A673 (cell line): ENCODE data around the gene INVS. TPM values are rescaled to one million over a fixed set of nuclear protein-coding genes. Genes with fewer than 3 reads are reported as not detected.

Experiments used
- BruUV-seq: library from RNA; stranded (reverse); fragments of 400-500 nt; replicated peaks from 2 replicates; lab custom pipeline; 2021; lab: Mats Ljungman, UMichigan
- CTCF ChIA-PET: fragments of 300-600 bp; sonication (Branson Sonifier 250); formaldehyde crosslinking; loops from one replicate; lab custom pipeline; 2022; ENCODE audit warnings: antibody characterized with exemption; lab: Charles Lee
- POLR2A ChIA-PET: fragments of 300-600 bp; sonication (Branson Sonifier 250); formaldehyde crosslinking; loops from one replicate; lab custom pipeline; 2022; ENCODE audit warnings: antibody characterized with exemption; ENCODE audit not compliant: low non-redundant PET; lab: Charles Lee
- DNase-seq: peaks from one replicate; pipeline ENCODE4 v3.0.0-alpha.2; 2015; ENCODE audit warnings: low spot score
- H3K27ac ChIP-seq: fragments of 200-600 bp; sonication (generic); 2 replicates; pipeline ENCODE4 v1.5.1; 2016; ENCODE audit warnings: mixed run types, low read depth, mild to moderate bottlenecking, mixed read lengths, antibody characterized with exemption, low read length; ENCODE audit not compliant: poor library complexity, severe bottlenecking
- H3K27me3 ChIP-seq: fragments of 200-600 bp; sonication (generic); replicated peaks from 2 replicates; pipeline ENCODE4 v1.6.1; 2017; ENCODE audit warnings: mixed run types, low read depth, mild to moderate bottlenecking, mixed read lengths, antibody characterized with exemption, low read length; ENCODE audit not compliant: insufficient read depth, poor library complexity
- H3K36me3 ChIP-seq: fragments of 200-600 bp; sonication (generic); 2 replicates; pipeline ENCODE4 v1.6.1; 2016; ENCODE audit warnings: mixed run types, mild to moderate bottlenecking, mixed read lengths, antibody characterized with exemption, low read length; ENCODE audit not compliant: insufficient read depth, poor library complexity, severe bottlenecking
- H3K4me1 ChIP-seq: fragments of 200-600 bp; sonication (generic); 2 replicates; pipeline ENCODE4 v1.6.1; 2017; ENCODE audit warnings: mixed run types, mild to moderate bottlenecking, mixed read lengths, antibody characterized with exemption, low read length; ENCODE audit not compliant: insufficient read depth, poor library complexity, severe bottlenecking
- H3K4me3 ChIP-seq: fragments of 200-600 bp; sonication (generic); 2 replicates; pipeline ENCODE4 v1.5.1; 2016; ENCODE audit warnings: low read depth, mixed run types, mild to moderate bottlenecking, mixed read lengths, low read length; ENCODE audit not compliant: poor library complexity, severe bottlenecking
- H3K9me3 ChIP-seq: fragments of 200-600 bp; sonication (generic); 2 replicates; pipeline ENCODE4 v1.6.1; 2016; ENCODE audit warnings: mixed run types, low read depth, mild to moderate bottlenecking, mixed read lengths, antibody characterized with exemption, low read length; ENCODE audit not compliant: poor library complexity, severe bottlenecking
- CTCF ChIP-seq: fragments of 300-800, 200-600 bp; sonication (generic); conservative IDR thresholded peaks from 2 replicates; pipeline ENCODE4 v1.5.1; 2017; ENCODE audit warnings: low read depth, mild to moderate bottlenecking, antibody characterized with exemption, low read length, moderate library complexity, mixed read lengths
- EZH2 ChIP-seq: fragments of 200-600 bp; sonication (generic); IDR thresholded peaks from 2 replicates; pipeline ENCODE4 v1.6.1; 2017; ENCODE audit warnings: borderline replicate concordance, low read depth, mild to moderate bottlenecking, mixed read lengths, antibody characterized with exemption, low read length; ENCODE audit not compliant: poor library complexity, severe bottlenecking
- intact Hi-C: fragments of 100-400 bp; cut with micrococcal nuclease; formaldehyde crosslinking; loops from one replicate; pipeline ENCODE4 v1.10.0; 2022; ENCODE audit not compliant: unreplicated experiment
- total RNA-seq: library from RNA; stranded (reverse); gene quantifications from 2 replicates; pipeline ENCODE4 v1.2.3, GENCODE V29; 2021

The INVS gene
- total RNA-seq, 1 experiment from 2014 or later: 23.3 TPM

DNA sequence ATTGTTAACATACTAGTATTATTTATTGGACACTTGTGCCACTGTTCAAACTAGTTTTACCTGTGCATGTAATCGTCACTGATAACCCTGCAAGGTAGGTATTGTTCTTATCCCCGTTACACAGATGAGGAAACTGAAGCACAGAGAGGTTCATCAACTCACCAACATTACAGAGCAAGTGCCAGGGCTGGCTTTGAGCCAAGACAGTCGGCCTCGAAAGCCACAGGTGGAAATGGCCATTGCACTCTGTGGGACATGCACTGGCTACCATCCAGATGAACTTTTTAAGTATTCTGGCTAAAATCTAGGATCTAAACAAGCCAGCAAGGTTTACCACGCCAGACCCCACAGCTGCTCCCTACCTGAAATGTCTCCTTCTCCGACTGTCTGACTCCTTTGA, 195.8 kb downstream of the INVS start:
- H3K27me3 ChIP-seq: no peaks in the 10 kb centered on the region
- intact Hi-C loops: no loop called here
- ChIA-PET POLR2A (no interaction called here), CTCF (no interaction called here)
- H3K27ac ChIP-seq: no peak overlapping the region
- H3K9me3 ChIP-seq: no peaks in the 10 kb centered on the region
- no peaks in the 10 kb centered on the region for H3K4me1 ChIP-seq
- no peak for TF ChIP-seq CTCF
- TF ChIP-seq EZH2: no peak
- H3K36me3 ChIP-seq: peaks cover 44% of the 10 kb centered on the region
- BruUV-seq: no TSS peak
- DNase-seq: no peak
- H3K4me3 ChIP-seq: no peak overlapping the region

DNA sequence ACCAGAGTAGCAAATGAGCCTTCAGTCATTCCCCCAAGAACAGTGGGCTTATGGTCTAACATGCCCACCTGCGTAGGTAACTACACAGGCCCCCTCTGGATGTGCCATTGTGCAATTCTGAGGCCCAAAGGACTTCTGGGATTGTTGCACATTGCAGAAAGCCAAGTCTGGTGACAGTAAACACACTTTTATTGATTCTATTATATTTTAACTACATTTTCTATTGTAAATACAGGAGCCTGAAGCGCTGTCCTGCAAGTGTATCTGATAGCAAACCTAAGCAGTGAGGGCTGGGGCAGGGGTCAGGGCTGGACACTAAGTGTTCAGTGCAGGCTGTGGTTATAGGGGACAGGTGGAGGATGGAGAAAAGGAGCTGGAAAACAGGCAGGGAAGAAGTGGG, 196.2 kb downstream of the INVS start:
- no peaks in the 10 kb centered on the region for H3K27me3 ChIP-seq
- no peak overlapping the region for H3K4me3 ChIP-seq
- H3K36me3 ChIP-seq: peaks cover 48% of the 10 kb centered on the region
- no peak for DNase-seq
- intact Hi-C loops: no loop called here
- no peaks in the 10 kb centered on the region for H3K4me1 ChIP-seq
- H3K9me3 ChIP-seq: no peaks in the 10 kb centered on the region
- TF ChIP-seq EZH2: no peak
- no peak for TF ChIP-seq CTCF
- POLR2A ChIA-PET: interaction anchor here (0.6 kb wide), 1 partner anchor 426 kb away, joined by 3 read pairs; no protein-coding TSS in a partner anchor
- no peak overlapping the region for H3K27ac ChIP-seq
- CTCF ChIA-PET: no interaction called here
- BruUV-seq: no TSS peak

DNA sequence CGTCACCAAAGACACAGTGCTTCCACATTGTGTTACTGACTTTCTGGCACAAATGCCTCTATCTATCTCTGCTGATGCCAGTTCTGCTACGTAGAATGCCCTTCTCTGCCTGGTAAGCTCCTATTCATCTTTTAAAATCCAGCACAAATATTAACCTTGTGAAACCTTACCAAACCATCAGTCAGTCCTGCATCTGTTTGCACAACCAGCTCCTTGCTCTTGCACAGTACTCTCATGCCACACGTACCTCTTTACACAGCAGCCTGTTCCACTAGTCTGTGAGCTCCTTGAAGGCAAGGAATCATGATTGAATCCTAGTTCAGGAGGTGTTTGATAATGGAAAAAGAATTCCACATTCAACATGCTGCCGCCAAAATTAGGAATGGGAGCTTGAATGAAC, 197.4 kb downstream of the INVS start:
- no peak for TF ChIP-seq CTCF
- no peak for TF ChIP-seq EZH2
- Histone ChIP-seq H3K4me3 (no peak overlapping the region), H3K4me1 (no peaks in the 10 kb centered on the region), H3K36me3 (peaks cover 57% of the 10 kb centered on the region), H3K27me3 (no peaks in the 10 kb centered on the region), H3K27ac (no peak overlapping the region), H3K9me3 (no peaks in the 10 kb centered on the region)
- BruUV-seq: no TSS peak
- no peak for DNase-seq
- intact Hi-C loops: no loop called here
- ChIA-PET POLR2A (no interaction called here), CTCF (no interaction called here)
